GM08714 (cell line): Measurements from ENCODE around the gene SDHAF1.

Experiments used
- H3K4me3 ChIP-seq: fragments of 200-500 bp; sonication (Bioruptor generic); 2 replicates; pipeline ENCODE4 v1.5.1; 2014; ENCODE audit warnings: mild to moderate bottlenecking, low read length, inconsistent platforms
- ZNF274 ChIP-seq: IDR thresholded peaks from 2 replicates; pipeline ENCODE4 v1.6.1; 2012; ENCODE audit warnings: mild to moderate bottlenecking, low read depth, low read length

SDHAF1 gene

GRCh38 chr19:35992907-35993765 is 1.9 kb upstream of the SDHAF1 start:
- TF ChIP-seq ZNF274 = no peak
- H3K4me3 ChIP-seq = no peak overlapping the region

- H3K4me3 ChIP-seq = peak overlapping the region; percentile 90; the same call in 1 of the 2 replicates
- TF ChIP-seq ZNF274 = no peak
These were observed 927 bp upstream of the SDHAF1 start for GRCh38 chr19:35993923-35994598.

- TF ChIP-seq ZNF274 = no peak
- H3K4me3 ChIP-seq = no peak overlapping the region; the same call in 1 of the 2 replicates
These were observed 1.8 kb downstream of the SDHAF1 start for GRCh38 chr19:35996777-35997176.

GRCh38 chr19:36001605-36002004 is 6.6 kb downstream of the SDHAF1 start:
- H3K4me3 ChIP-seq = no peak overlapping the region
- no peak for TF ChIP-seq ZNF274

- TF ChIP-seq ZNF274 = no peak
These were observed 8.3 kb downstream of the SDHAF1 start for GRCh38 chr19:36003284-36003683.

GRCh38 chr19:36006955-36007354 is 12.0 kb downstream of the SDHAF1 start:
- TF ChIP-seq ZNF274 = no peak

More at GRCh38 chr19:36003284-36003683, 8.3 kb downstream of the SDHAF1 start:
- no peak overlapping the region for H3K4me3 ChIP-seq

GRCh38 chr19:36008336-36008978 is 13.5 kb downstream of the SDHAF1 start, which contains the start of gene SYNE4:
Gene SYNE4 (minus strand): TSS chr19:36008813. CDS start chr19:36008681, 132 bp downstream.
- no peak for TF ChIP-seq ZNF274
- H3K4me3 ChIP-seq = no peak within 1 kb of the TSS; the same call in 1 of the 2 replicates

More at GRCh38 chr19:36006955-36007354, 12.0 kb downstream of the SDHAF1 start:
- no peak overlapping the region for H3K4me3 ChIP-seq

GRCh38 chr19:36009220-36009619 is 14.2 kb downstream of the SDHAF1 start:
- TF ChIP-seq ZNF274 = no peak
- no peak overlapping the region; the same call in 1 of the 2 replicates for H3K4me3 ChIP-seq

- TF ChIP-seq ZNF274 = no peak
- H3K4me3 ChIP-seq = no peak overlapping the region
These were observed 14.8 kb downstream of the SDHAF1 start for GRCh38 chr19:36009633-36010379.

- TF ChIP-seq ZNF274 = no peak
- H3K4me3 ChIP-seq = no peak overlapping the region
These were observed 15.4 kb downstream of the SDHAF1 start for GRCh38 chr19:36010402-36010801.

- no peak for TF ChIP-seq ZNF274
- peak overlapping the region; percentile 96 for H3K4me3 ChIP-seq
These were observed 18.5 kb downstream of the SDHAF1 start for GRCh38 chr19:36013280-36014011.

- TF ChIP-seq ZNF274 = no peak
- peak within 1 kb of the TSS; percentile 96 for H3K4me3 ChIP-seq
These were observed 19.3 kb downstream of the SDHAF1 start, which contains the start of gene ALKBH6 for GRCh38 chr19:36014012-36014924. Gene ALKBH6 (minus strand): TSS chr19:36014213. CDS start chr19:36013397, 816 bp downstream.
